Right renal pelvis (tissue), 4 donors: Measurements from ENCODE around the gene FAM111A. TPM values are rescaled to one million over a fixed set of nuclear protein-coding genes. Genes with fewer than 3 reads are reported as not detected.

Source experiments
- DNase-seq, 4 donors: peaks; one replicate each; pipeline ENCODE4 v3.0.0-alpha.2; 2013; ENCODE audit warnings: low read depth in 4 of 4, low spot score in 3 of 4, missing footprints in 1 of 4
- polyA plus RNA-seq, 4 donors: library from polyadenylated mRNA; unstranded; fragments of 120-200 nt; gene quantifications; one replicate each; pipeline ENCODE4 v1.2.1, GENCODE V29; 2013; ENCODE audit not compliant: insufficient read length in 4 of 4

Gene FAM111A
- polyA plus RNA-seq, 4 donors, result 46.5 to 68.0 (median 56.0) TPM

GRCh38 chr11:59195586-59195985 lies 52.9 kb downstream of the FAM111A start:
- no peak for DNase-seq

GRCh38 chr11:59196777-59197176 lies 54.1 kb downstream of the FAM111A start:
- DNase-seq, result no peak

GRCh38 chr11:59197991-59198390 lies 55.3 kb downstream of the FAM111A start:
- DNase-seq, result no peak

DNA sequence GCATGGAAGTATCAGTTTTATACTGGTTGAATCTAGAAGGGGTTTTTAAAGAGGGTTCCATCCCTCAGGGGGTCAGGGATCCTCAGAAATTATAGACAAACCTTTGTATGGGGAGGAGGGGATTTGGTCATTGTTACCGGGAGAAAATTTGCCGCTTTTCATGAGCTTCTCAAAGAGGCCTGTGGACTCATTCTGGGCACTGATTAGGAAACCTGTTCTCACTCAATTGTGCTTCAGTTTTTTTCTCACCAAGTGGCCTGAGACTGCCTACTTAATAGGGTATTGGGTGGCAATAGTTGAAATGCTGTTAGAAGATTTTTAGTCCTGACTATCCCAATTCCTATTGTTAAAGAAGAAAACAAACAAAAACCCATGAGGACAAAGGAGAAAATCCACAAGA lies 56.1 kb downstream of the FAM111A start:
- DNase-seq, result no peak

DNA sequence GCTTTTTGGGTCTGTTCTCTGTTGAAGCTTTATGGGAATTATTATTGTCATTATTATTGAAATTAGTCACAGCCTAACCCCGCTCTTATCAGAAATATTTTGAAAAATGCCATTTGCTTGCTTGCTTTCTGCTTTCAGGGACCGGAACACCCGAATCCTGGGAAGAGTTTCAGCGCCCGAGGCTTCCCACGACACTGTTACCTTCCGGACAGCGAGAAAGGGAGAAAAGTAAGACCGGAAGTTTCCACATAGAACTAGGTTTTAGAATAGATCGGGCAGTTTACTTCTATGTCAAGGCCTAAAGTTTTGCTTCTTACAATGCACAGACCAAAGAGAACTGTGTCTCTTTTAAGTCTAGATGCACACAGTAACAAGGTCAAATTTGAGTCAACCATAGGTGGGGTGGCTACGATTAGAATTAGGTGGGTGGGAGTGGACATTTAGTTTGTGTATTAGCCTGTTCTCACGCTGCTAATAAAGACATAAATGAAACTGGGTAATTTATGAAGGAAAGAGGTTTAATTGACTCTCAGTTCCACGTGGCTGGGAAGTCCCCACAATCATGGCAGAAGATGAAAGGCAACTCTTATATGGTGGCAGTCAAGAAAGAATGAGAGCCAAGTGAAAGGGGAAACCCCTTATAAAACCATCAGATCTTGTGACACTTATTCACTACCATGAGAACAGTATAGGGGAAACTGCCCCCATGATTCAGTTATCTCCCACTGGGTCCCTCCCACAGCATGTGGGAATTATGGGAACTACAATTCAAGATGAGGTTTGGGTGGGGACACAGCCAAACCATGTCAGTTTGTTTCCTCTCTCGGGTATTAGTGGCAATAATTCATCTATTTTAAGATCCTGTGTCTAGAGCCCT lies 57.1 kb downstream of the FAM111A start:
- no peak for DNase-seq

DNA sequence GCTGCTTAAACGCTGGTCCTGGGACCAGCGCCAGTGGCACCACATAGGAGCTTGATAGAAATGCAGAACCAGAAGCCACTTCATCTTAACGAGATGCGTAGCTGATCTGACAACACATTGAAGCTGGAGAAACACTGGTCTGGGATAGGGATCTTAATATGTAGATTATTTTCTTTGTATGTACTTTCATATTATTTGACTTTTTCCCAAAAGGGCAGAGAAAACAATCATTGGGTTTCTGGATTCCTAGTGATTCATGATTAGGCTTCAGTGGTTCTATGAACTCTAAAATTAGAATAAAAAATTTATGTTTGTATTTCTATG lies 57.7 kb downstream of the FAM111A start:
- DNase-seq, result no peak

- no peak for DNase-seq
These were observed 58.7 kb downstream of the FAM111A start for GRCh38 chr11:59201353-59201752.

Other genes starting within 250 kb of the FAM111A start
- 100 to 1,000 TPM; 133 to 240 (median 180) TPM for gene GLYATL1, start 203.4 kb upstream of the FAM111A start, polyA plus RNA-seq
- not detected for gene GLYATL1B, start 56.5 kb upstream of the FAM111A start, polyA plus RNA-seq
- gene FAM111B, start 35.6 kb upstream of the FAM111A start, polyA plus RNA-seq, result 10 to 100 TPM; 11.1 to 15.6 (median 13.4) TPM
- gene DTX4, start 29.3 kb downstream of the FAM111A start, polyA plus RNA-seq, result 10 to 100 TPM; 42.0 to 52.5 (median 45.3) TPM
- 10 to 100 TPM in 1 of 4 donors, 1 to 10 TPM in 3; 6.9 to 11.1 (median 9.3) TPM for gene MPEG1, start 70.1 kb downstream of the FAM111A start, polyA plus RNA-seq
- not detected for gene OR5AN1, start 216.0 kb downstream of the FAM111A start, polyA plus RNA-seq